ENCODE measurements around the gene MEF2D.

Gene MEF2D

DNA sequence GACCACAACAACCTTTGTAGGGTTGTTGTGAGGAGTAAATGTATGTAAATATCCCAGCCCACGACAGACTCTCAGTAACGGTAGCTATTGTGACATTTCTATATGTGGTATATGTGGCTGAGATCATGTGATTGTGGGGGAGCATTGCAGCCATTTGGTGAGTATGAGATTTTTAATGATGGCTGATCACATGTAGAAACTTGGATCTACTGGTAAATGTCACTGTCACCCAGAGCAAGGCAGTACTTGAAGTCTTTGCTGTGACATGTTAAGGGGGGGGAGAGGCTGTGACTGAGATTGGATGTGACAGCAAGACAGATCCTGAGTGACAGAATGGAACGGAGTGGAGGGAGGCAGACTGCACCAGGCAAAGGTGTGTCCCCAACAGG, 23.9 kb upstream of the MEF2D start:
- no peak for DNase-seq (ENCODE audit: low read depth, low spot score)

DNA sequence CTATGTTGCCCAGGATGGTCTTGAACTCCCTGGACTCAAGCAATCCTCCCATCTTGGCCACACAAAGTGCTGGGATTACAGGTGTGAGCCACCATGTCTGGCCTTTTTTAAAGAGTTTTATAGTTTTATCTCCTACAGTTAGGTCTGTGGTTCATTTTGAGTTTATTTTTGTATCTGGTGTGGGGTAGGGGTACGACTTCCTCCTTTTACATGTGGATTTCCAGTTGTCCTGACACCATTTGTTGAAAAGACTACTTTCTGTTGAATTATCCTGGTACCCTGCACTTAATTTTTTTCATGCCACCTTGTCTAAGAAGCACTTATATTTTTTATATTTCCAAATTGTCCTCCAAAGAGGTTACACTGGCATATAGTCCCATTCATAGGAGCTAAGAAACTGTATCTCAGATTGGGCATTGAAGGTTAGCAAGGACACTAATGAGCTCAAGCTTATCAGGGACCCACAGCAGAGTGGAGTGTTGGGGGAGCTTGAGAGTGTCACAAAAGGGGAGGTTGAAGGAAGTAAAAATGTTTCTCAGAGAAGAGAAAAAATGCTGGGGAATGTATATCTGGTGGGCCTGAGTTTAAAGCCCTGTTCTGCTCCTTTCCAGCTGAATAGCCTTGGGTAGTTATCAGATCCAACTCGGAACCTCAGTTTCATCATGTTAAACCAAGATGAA, 23.4 kb upstream of the MEF2D start:
- DNase-seq (ENCODE audit: low read depth, low spot score) = no peak

DNA sequence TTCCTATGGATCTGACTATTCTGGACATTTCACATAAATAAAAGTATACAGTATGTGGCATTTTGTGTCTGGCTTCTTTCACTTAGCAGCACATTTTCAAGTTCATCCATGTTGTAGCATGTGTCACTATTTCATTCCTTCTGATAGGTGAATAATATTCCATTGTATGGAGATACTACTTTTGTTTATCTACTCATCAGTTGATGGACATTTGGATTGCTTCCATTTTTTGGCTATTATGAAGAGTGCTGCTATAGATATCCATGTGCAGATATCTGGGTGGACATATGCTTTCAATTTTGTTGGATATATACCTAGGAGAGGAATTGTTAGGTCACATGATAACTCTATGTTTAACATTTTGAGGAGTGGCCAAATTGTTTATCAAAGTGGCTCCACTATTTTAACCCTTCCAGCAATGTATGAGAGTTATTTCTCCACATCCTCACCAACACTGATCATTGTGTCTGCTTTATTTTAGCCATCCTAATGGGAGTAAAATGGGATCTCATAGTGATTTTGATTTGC, 21.9 kb upstream of the MEF2D start:
- DNase-seq (ENCODE audit: low read depth, low spot score) = no peak

GRCh38 chr1:156517748-156518147, 17.2 kb upstream of the MEF2D start:
- DNase-seq (ENCODE audit: low read depth, low spot score) = no peak

DNA sequence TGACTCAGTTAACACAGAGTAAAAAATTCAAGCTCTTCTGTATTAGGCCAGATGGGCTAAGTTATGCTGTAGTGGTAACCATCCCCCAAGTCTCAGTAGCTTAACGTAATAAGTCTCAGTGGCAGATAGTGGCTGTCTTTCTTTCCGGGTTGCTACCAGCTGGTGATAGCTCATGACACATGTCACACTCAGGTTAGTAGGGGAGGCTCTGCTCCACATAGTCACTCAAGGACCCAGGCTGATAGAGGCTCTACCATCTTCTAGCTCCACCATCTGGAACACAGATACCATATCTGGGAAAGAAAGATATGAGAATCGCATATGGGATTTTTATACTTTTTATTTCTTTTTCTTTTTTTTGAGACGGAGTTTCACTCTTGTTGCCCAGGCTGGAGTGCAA, 16.2 kb upstream of the MEF2D start:
- no peak for DNase-seq (ENCODE audit: low read depth, low spot score)

- no peak for DNase-seq (ENCODE audit: low read depth, low spot score)
Observed at GRCh38 chr1:156515956-156516355, 15.4 kb upstream of the MEF2D start.

DNA sequence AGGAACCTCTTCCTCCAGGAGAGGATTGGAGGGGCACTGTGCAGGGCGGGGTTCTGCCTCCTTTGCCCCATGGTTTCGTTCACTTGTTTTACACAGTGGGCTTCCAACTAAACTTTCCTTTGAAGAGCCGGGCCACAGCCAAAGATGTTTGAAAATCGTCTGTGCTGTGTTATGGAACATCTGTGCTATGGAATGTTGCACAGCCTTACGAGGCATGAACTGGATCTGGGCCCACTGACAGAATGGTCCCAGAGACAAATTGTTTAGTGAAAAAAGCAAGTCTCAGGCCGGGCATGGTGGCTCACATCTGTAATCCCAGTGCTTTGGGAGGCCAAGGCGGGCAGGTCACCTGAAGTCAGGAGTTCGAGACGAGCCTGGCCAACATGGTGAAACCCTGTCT, 12.6 kb upstream of the MEF2D start:
- DNase-seq (ENCODE audit: low read depth, low spot score) = no peak

DNA sequence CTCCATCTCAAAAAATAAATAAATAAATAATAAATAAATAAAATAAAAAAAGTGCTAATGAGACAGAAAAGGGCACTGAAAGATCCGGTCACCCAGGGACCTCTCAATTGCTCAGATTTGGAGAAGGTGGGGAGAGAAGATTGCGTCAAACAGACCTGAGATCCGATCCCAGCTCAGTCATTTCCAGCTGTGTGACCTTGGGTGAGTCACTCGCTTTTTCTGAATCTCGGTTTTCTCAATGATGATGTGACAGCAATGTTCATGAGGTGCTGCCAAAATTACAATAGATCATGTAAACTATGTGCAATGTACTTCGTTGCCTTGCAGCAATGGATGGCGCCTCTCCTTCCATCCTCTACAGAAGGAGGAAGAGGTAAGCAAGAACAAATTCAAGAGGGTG, 11.1 kb upstream of the MEF2D start:
- no peak for DNase-seq (ENCODE audit: low read depth, low spot score)

- no peak for DNase-seq (ENCODE audit: low read depth, low spot score)
Observed at GRCh38 chr1:156510709-156511108, 10.1 kb upstream of the MEF2D start.

DNA sequence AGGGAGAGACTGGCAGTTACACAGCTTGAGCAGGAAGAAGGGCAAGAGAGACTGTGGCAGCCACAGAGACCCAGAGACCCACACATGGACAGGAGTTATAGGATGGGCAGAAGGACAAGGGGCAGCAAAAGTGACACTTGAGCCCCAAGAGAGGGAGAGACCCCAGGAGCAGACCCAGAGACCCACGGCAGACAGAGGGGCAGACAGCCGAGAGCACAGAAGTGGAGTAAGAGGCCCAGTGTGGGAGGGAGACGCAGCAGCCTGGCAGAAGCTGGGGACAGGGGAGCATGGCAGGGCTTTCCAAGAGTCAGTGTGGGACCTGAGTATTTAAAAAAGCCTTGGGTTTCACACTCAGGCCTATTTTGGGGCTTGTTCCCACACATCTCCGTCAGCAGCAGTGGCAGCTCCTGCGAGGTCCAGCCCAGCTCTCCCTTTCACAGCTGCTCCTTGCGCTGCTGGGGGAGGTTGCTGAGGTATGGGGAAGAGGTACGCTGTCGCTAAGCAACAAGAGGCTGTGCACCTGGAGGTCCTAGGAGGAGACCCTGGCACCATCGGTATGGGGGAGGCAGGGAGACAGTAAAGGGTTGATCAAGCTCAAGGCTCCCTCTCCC, 9.0 kb upstream of the MEF2D start:
- no peak for DNase-seq (ENCODE audit: low read depth, low spot score)

DNA sequence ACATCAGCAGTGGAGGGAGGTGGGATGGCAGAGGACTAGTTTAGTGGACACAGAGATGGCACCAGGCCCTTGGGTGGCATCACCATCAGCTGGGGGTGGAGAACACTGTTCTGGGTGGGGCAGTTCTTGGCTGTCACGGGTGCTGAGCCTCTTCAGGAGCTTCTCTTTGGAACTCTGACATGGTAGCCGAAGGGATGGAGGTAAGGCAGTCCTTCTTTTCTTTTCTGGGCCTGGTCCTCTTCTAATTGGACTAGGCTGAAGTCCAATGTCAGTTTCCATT, 8.3 kb upstream of the MEF2D start:
- no peak for DNase-seq (ENCODE audit: low read depth, low spot score)

GRCh38 chr1:156508205-156508954, 7.8 kb upstream of the MEF2D start:
- no peak for DNase-seq (ENCODE audit: low read depth, low spot score)

GRCh38 chr1:156506450-156506849, 5.9 kb upstream of the MEF2D start:
- no peak for DNase-seq (ENCODE audit: low read depth, low spot score)

DNA sequence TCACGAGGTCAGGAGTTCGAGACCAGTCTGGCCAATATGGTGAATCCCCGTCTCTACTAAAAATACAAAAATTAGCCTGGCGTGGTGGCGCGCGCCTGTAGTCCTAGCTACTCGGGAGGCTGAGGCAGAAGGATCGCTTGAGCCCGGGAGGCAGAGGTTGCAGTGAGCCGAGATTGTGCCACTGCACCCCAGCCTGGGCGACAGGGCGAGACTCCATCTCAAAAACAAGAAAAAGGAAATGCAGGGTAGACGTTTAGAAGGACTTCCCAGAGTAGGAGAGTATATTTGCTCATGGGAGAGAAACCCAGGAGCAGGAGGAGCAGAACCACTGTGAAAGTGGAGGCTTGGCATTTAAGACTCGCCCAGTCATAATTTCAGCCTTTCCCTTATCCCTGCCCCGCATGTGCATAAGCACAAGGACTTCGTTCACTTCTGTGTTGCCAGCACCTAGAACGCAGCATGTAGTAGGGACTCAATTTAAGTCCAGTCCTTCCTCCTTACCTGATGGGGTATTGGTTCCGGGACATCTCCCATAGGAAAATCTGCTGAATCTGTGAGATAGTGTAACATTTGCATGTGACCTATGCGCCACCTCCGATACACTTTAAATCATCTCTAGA, 5.2 kb upstream of the MEF2D start:
- DNase-seq (ENCODE audit: low read depth, low spot score) = no peak

- DNase-seq (ENCODE audit: low read depth, low spot score) = peak; percentile 99
Observed at GRCh38 chr1:156504821-156505678, 4.5 kb upstream of the MEF2D start.

- no peak for DNase-seq (ENCODE audit: low read depth, low spot score)
Observed at GRCh38 chr1:156504438-156504813, 3.9 kb upstream of the MEF2D start.

GRCh38 chr1:156503698-156504437, 3.3 kb upstream of the MEF2D start:
- DNase-seq (ENCODE audit: low read depth, low spot score) = no peak

GRCh38 chr1:156502894-156503697, 2.5 kb upstream of the MEF2D start:
- DNase-seq (ENCODE audit: low read depth, low spot score) = peak; percentile 65

- DNase-seq (ENCODE audit: low read depth, low spot score) = no peak
Observed at GRCh38 chr1:156502391-156502893, 1.9 kb upstream of the MEF2D start.
